Measurements from ENCODE around the gene MYO3A.
"Not testable (repeated sequence)": the region's sequence is repeated elsewhere in the genome, so short reads cannot be mapped to it uniquely, and the experiment has no call there.

Gene MYO3A

GRCh38 chr10:26093229-26093628 is 159.2 kb downstream of the MYO3A start:
- no peak for DNase-seq (ENCODE audit: low read depth)
- H3K4me3 ChIP-seq (ENCODE audit: low read depth, low read length) = no peak overlapping the region
- TF ChIP-seq CTCF (IDR thresholded peaks at IDR 0.05; ENCODE audit: control insufficient read depth, extremely low read depth, insufficient read depth) = no peak

- DNase-seq (ENCODE audit: low read depth) = no peak
- no peak overlapping the region for H3K4me3 ChIP-seq (ENCODE audit: low read depth, low read length)
- no peak for TF ChIP-seq CTCF (IDR thresholded peaks at IDR 0.05; ENCODE audit: control insufficient read depth, extremely low read depth, insufficient read depth)
Measured at GRCh38 chr10:26095781-26096180, 161.8 kb downstream of the MYO3A start.

- not testable (repeated sequence) for DNase-seq (ENCODE audit: low read depth)
Measured at GRCh38 chr10:26097549-26097948, 163.5 kb downstream of the MYO3A start.

GRCh38 chr10:26112532-26112931 is 178.5 kb downstream of the MYO3A start:
- no peak for TF ChIP-seq CTCF (IDR thresholded peaks at IDR 0.05; ENCODE audit: control insufficient read depth, extremely low read depth, insufficient read depth)
- no peak for DNase-seq (ENCODE audit: low read depth)
- H3K4me3 ChIP-seq (ENCODE audit: low read depth, low read length) = no peak overlapping the region

More at GRCh38 chr10:26097549-26097948, 163.5 kb downstream of the MYO3A start:
- H3K4me3 ChIP-seq (ENCODE audit: low read depth, low read length) = not testable (repeated sequence)

GRCh38 chr10:26138613-26139012 is 204.6 kb downstream of the MYO3A start:
- DNase-seq (ENCODE audit: low read depth) = no peak
- H3K4me3 ChIP-seq (ENCODE audit: low read depth, low read length) = no peak overlapping the region
- no peak for TF ChIP-seq CTCF (IDR thresholded peaks at IDR 0.05; ENCODE audit: control insufficient read depth, extremely low read depth, insufficient read depth)

- DNase-seq (ENCODE audit: low read depth) = no peak
- H3K4me3 ChIP-seq (ENCODE audit: low read depth, low read length) = no peak overlapping the region
- TF ChIP-seq CTCF (IDR thresholded peaks at IDR 0.05; ENCODE audit: control insufficient read depth, extremely low read depth, insufficient read depth) = no peak
Measured at GRCh38 chr10:26156019-26156418, 222.0 kb downstream of the MYO3A start.

- TF ChIP-seq CTCF (IDR thresholded peaks at IDR 0.05; ENCODE audit: control insufficient read depth, extremely low read depth, insufficient read depth) = no peak
- no peak overlapping the region for H3K4me3 ChIP-seq (ENCODE audit: low read depth, low read length)
- DNase-seq (ENCODE audit: low read depth) = no peak
Measured at GRCh38 chr10:26157734-26158133, 223.7 kb downstream of the MYO3A start.

All from LNCaP clone FGC (cell line).